ENCODE measurements around the gene SBNO2.

The SBNO2 gene

GRCh38 chr19:1146412-1146699 is 27.7 kb downstream of the SBNO2 start:
- Histone ChIP-seq H3K4me3 (no peak overlapping the region), H3K27ac (peak overlapping the region in 3 of 21 experiments; percentile 17 to 54 (median 37))

- Histone ChIP-seq H3K27ac (peak overlapping the region in 2 of 21 experiments; percentile 17 to 37), H3K4me3 (no peak overlapping the region)
These were observed 28.2 kb downstream of the SBNO2 start for GRCh38 chr19:1145635-1146411.

DNA sequence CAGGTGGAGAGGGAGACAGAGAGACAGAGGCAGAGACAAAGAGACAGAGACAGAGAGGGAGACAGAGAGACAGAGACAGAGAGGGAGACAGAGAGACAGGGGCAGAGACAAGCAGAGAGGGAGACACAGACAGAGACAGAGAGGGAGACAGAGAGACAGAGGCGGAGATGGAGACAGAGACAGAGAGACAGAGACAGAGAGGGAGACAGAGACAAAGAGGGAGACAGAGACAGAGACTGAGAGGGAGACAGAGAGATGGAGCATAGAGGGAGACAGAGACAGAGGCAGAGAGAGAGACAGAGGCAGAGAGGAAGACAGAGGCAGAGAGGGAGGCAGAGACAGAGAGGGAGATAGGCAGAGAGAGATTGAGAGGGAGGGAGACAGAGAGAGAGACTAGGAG is 29.3 kb downstream of the SBNO2 start:
- H3K4me3 ChIP-seq = no peak overlapping the region
- peak overlapping the region in 1 of 21 experiments; percentile 28 for H3K27ac ChIP-seq

- Histone ChIP-seq H3K27ac (no peak overlapping the region), H3K4me3 (no peak overlapping the region)
These were observed 30.2 kb downstream of the SBNO2 start for GRCh38 chr19:1143828-1144399.

GRCh38 chr19:1141944-1142343 is 32.1 kb downstream of the SBNO2 start:
- Histone ChIP-seq H3K27ac (no peak overlapping the region), H3K4me3 (no peak overlapping the region)

GRCh38 chr19:1140272-1141027 is 33.6 kb downstream of the SBNO2 start:
- Histone ChIP-seq H3K4me3 (no peak overlapping the region), H3K27ac (peak overlapping the region in 1 of 21 experiments; percentile 43)

DNA sequence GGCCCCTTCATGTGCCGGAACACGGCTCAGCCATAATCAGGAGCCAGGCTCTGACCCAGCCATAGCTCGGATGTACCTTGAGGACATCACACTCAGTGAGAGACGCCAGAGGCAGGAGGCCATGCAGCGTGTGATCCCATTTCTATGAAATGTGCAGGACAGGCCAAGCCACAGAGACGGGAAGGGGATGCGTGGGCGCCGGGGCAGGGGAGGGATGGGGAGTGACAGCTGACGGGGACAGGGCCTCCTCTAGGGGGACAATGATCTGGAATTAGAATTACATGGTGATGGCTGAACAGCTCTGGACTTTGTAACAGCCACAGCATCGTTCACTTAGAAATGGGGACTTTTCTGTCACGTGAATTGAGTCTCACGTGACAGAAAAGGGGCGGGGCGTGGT is 34.9 kb downstream of the SBNO2 start:
- H3K27ac ChIP-seq = no peak overlapping the region

GRCh38 chr19:1138121-1138520 is 35.9 kb downstream of the SBNO2 start:
- Histone ChIP-seq H3K27ac (no peak overlapping the region), H3K4me3 (no peak overlapping the region)

More for the DNA sequence above, 34.9 kb downstream of the SBNO2 start:
- H3K4me3 ChIP-seq = no peak overlapping the region

GRCh38 chr19:1136621-1137317 is 37.3 kb downstream of the SBNO2 start:
- Histone ChIP-seq H3K4me3 (no peak overlapping the region), H3K27ac (peak overlapping the region in 13 of 21 experiments; percentile 19 to 100 (median 67))

DNA sequence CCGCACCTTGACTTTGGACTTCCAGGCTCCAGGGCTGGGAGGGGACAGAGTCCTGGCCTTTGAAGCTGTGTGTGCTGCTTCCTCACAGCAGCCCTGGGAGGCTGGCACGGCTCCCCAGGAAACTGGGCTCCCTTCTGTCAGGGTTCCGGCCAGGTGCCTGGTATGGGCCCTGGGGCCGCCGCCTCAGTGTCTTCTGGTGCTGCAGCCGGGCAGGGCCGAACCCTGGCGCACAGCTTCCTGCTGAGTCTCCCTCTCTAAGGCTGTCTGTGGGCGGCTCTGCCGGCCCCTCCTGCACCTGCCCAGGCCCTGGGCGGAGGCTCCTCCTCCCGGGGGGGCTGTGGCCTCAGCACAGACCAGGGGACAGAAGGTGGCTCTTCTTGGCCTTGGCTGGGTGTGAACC is 37.9 kb downstream of the SBNO2 start:
- H3K4me3 ChIP-seq = no peak overlapping the region
- H3K27ac ChIP-seq = peak overlapping the region in 13 of 21 experiments; percentile 19 to 100 (median 70)

- H3K27ac ChIP-seq = peak overlapping the region in 15 of 21 experiments; percentile 11 to 100 (median 67)
- no peak overlapping the region for H3K4me3 ChIP-seq
These were observed 38.6 kb downstream of the SBNO2 start for GRCh38 chr19:1135454-1135853.

GRCh38 chr19:1134431-1134830 is 39.6 kb downstream of the SBNO2 start:
- Histone ChIP-seq H3K4me3 (no peak overlapping the region), H3K27ac (peak overlapping the region in 16 of 21 experiments; percentile 95 to 100 (median 98))

DNA sequence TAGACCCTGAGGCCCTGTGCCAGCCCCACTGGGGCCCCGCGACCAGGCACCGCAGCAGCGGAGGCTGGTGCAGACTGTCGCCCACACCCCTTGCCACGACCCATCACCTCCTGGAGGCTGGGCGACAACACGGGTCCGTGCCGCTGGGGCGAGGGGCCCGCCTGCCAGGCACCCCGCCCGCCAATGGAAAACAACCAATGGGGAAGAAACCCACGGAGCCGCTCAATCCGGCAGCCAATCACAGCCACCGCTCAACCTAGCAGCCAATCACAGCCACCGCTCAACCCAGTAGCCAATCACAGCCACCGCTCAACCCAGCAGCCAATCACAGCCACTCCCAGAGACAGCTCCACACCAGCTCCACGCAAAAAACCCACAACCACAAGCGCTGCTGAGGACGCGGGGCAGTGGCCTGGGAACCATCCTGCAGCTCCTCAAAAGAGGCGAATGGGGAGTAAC is 40.6 kb downstream of the SBNO2 start:
- Histone ChIP-seq H3K27ac (peak overlapping the region; percentile 86 to 100 (median 97)), H3K4me3 (peak overlapping the region in 4 of 7 experiments; percentile 5 to 80 (median 68))

DNA sequence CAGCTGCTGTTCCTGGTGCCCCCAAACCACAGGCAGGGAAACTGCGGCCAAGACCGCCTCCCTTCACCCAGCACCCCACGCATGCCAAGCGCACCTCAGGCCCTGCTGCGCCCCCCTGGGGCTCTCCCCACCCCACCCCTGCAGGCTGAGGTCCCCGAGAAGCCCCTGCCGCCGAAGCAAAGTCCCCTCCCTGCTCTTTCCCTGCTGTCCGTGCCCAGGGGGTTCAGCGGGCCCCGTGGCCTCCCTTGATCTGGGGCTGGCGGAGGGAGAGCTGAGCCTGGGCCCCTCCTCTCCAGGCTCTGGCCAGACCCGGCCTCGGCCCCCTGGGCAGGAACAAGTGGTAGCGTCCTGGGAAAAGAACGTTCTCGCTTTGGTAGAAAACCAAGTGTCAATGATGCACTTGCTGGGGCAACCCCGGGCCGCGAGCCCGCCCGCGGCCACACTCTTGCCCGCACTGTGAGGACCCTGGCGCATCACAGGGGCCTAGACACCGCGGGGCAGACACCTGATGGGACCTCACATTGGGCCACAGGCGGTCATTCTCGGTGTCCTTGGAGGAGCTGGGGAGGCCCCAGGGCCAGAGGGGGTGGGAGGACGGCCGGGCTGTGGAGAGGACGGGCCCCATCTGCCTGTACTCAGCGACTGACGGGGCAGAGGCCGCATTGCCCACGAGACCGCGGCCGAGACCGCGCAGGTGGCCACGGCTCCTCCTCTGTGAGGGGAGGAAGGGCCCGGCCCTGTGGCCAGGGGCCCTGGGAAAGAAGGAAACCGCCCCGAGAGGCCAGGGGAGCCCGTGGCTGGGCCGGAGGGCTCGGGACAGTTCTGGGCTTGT is 41.3 kb downstream of the SBNO2 start:
- peak overlapping the region; percentile 86 to 100 (median 97) for H3K27ac ChIP-seq
- peak overlapping the region; percentile 52 to 80 (median 71) for H3K4me3 ChIP-seq

DNA sequence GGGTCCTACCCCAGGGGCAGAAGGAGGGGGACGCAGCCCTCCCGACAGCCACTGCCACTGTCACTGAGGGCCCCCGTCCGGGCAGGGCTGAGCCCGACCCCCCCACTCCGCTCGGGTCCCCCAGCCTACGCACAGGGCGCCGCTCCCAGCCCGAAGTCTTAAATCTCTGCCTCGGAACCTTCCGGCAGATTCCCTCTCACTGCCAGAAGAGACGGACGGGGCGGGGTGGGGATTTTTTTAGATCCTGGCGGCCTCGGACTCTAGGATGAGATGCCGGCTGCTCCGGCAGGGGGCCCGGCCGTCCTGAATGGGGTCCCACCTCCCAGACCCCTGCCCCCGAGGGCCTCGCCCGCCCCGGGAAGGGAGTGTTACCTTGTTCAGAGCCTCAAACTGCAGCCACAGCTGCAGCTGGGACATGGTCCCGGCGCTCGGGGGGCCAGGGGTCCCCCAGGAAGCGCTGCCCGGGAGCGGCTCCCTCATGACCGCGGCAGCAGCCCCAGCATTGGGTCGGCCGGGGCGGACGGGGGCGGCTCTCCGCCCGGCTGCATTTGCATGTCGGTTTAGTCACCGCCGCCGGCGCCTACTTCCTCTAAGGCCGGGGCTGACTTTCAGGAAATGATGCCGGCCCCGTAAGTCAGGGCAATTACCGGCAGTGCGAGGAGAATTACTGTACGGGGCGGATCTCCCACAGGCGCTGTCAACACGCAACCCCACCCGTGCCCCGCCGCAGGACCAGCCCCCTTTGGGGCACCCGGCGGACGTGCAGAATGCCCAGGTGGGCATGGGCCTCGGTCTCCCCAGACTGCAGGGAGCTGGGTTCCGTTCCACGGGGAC is 42.1 kb downstream of the SBNO2 start:
- peak overlapping the region; percentile 86 to 100 (median 97) for H3K27ac ChIP-seq
- H3K4me3 ChIP-seq = peak overlapping the region; percentile 52 to 80 (median 71)

DNA sequence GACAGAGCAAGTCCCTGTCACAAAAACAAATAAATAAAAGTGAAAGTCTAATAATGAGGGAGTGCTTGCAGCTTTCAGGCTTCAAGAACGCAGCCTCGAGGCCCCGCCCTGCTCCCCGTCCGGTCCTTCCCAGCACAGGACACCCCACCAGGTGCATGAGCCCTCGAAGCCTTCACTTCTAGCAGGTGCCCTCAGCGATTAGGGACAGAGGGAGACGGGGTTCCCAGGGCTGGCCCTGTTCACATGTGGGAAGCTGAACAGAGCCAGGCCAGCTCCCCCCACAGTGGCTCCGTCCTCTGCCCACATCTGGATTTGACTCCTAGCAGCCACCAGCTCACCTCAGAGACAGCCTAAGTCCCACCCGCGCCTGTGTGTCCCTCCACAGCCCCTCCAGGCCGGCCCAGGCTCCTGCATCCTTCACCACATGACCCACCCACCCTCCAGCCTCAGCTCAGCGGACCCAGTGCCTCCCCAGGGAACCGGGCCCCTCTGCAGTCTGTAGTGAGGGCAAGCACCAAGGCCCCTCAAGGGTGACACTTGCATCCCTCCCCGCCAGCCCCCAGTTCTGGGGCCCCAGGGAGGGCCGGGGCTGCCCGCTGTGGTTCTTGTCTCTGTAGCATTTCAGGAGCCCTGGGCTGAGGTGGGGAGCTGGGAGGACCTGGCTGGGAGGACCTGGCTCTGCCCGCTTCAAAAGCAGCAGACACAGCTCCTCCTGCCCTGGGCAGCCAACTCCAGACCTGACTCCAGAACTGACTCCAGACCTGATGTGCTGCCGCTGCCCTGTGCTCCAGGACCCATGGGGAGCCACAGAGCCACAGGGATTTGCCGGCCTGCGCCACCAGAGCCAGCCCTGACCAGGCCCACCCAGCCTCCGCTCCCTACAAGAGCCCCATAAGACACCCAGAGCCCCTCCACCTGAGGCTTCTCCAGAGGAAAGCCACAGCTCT is 43.0 kb downstream of the SBNO2 start:
- peak overlapping the region; percentile 52 to 80 (median 71) for H3K4me3 ChIP-seq
- H3K27ac ChIP-seq = peak overlapping the region; percentile 86 to 100 (median 97)

DNA sequence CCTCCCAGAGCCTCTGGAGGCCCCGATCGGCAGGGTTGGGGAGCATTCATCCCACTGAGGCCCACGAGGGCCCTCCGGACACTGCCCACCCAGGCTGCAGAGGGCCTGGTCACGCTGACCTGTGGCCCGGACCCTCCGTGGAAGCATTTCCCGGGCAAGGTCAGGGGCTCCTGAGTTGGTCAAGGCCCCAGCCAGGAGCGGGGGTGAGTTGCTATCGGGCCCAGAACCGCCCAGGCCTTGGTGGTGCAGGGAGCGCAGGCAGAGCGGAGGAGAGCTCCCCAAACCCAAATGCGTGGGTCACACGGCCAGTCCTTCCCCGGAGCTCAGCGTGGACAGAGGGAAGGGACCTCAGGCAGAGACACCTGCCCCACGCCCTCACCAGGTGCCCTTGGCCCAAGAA is 44.5 kb downstream of the SBNO2 start:
- H3K27ac ChIP-seq = peak overlapping the region in 10 of 21 experiments; percentile 23 to 100 (median 98)
- H3K4me3 ChIP-seq = peak overlapping the region in 3 of 7 experiments; percentile 69 to 80 (median 71)
